Psoas muscle (tissue), 8 donors: ENCODE results near the gene DFFA. TPM values are rescaled to one million over a fixed set of nuclear protein-coding genes. Genes with fewer than 3 reads are reported as not detected.
A peak's percentile ranks its signal among the peaks of the same experiment; 100 is the strongest.
"Not testable (repeated sequence)": the region's sequence is repeated elsewhere in the genome, so short reads cannot be mapped to it uniquely, and the experiment has no call there.

ENCODE experiments used
- ATAC-seq, 4 donors: fragments of 200-7000 bp; cut with Tn5 transposase; one replicate each; pipeline ENCODE4 v1.9.1; 2020; ENCODE audit warnings: moderate library complexity in 3 of 4, mild to moderate bottlenecking in 2 of 4
- DNase-seq, 2 donors: peaks; one replicate each; pipeline ENCODE4 v3.0.0-alpha.2; 2020
- H3K27ac ChIP-seq: fragments of 200-600 bp; one replicate; pipeline ENCODE4 v1.8.0; 2022
- H3K27me3 ChIP-seq, 3 donors: fragments of 200-600 bp in 1 of 3; one replicate each; pipeline versions ENCODE4 v1.6.1 to v1.8.0; 2013 to 2022; ENCODE audit warnings: low read length in 2 of 3, mild to moderate bottlenecking in 2 of 3, moderate library complexity in 1 of 3; ENCODE audit not compliant: insufficient read depth in 3 of 3
- H3K36me3 ChIP-seq, 2 donors: fragments of 200-600 bp in 1 of 2; one replicate each; pipeline versions ENCODE4 v1.6.1 to v1.8.0; 2013 to 2022; ENCODE audit warnings: low read depth in 1 of 2, mild to moderate bottlenecking in 1 of 2, moderate library complexity in 1 of 2; ENCODE audit not compliant: insufficient read depth in 1 of 2
- H3K4me1 ChIP-seq: fragments of 200-600 bp; one replicate; pipeline ENCODE4 v1.8.0; 2022
- H3K4me3 ChIP-seq: fragments of 200-600 bp; one replicate; pipeline ENCODE4 v1.8.0; 2022; ENCODE audit warnings: mild to moderate bottlenecking
- H3K9me3 ChIP-seq: fragments of 200-600 bp; one replicate; pipeline ENCODE4 v1.8.0; 2022
- CTCF ChIP-seq: fragments of 200-600 bp; IDR thresholded peaks from one replicate; pipeline ENCODE4 v1.8.0; 2022; ENCODE audit warnings: antibody characterized with exemption
- WGBS, 3 donors: extraction: QIAGEN DNeasy Blood & Tissue Kit; methylation state at CpG; one replicate each; pipeline versions ENCODE4 v1.1.6 to v1.1.7; 2013; 5-methylcytosine and 5-hydroxymethylcytosine counted together
- intact Hi-C, 2 donors: fragments of 100-400 bp; cut with DNase I; formaldehyde crosslinking; loops; one replicate each; pipeline versions ENCODE4 v1.11.0 to v1.14.2; 2022
- polyA plus RNA-seq, 3 donors: library from polyadenylated mRNA; stranded (reverse); fragments of 200-250 nt; gene quantifications; one replicate each; pipeline ENCODE4 v1.2.3, GENCODE V29; 2013
- total RNA-seq, 4 donors: library from RNA; stranded (reverse); fragmentation: NEBNext Ultra II Directional in 2 of 4; extraction: Animal tissue kit (Norgen Biotek cat#: 25700) in 2 of 4; gene quantifications; one replicate each; pipeline versions ENCODE4 v1.2.1 to v1.2.4, GENCODE V29; 2021 to 2023
- donor health status: healthy with polysubstance abuse.
- donor health status: DM: no; HTN: no; CAD: no; lungs with moderate emphysema.
- donor health status: Bipolar disorder and iron deficiency.
- donor health status: healthy.
- donor health status: DM: yes; HTN: yes; CAD: no.
- donor health status: DM: no; HTN: no; CAD: no.
- donor health status: DM: no; HTN: no; CAD: no.
- donor health status: DM: yes; HTN: yes; CAD: no.

Gene DFFA
- total and polyA plus RNA-seq, 7 donors, result 11.5 to 26.8 (median 20.9) TPM

DNA sequence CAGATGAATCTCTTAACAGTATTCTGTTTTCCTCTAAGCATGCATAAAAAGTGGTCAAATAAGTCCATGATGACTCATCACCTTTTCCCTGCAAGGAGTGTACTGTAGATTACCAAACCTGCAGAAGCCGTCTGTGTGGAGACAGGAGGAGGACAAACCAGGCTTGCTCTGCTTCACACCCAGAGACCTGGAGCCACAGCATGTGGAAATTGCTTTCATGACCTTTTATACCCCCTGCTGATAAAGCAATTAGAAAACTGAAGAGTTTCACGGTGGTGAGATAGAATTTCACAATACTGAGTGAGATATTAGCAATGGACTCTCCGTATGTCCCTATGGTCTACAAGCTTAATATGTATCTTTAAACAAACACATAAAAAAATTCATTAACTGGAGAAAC, 13.1 kb downstream of the DFFA start:
- Histone ChIP-seq H3K4me1 (no peaks in the 10 kb centered on the region), H3K4me3 (no peak overlapping the region), H3K27ac (no peak overlapping the region), H3K27me3 (no peaks in the 10 kb centered on the region), H3K36me3 (peaks cover 8 to 58% of the 10 kb centered on the region in 2 donors), H3K9me3 (no peaks in the 10 kb centered on the region)
- no peak for ATAC-seq
- DNase-seq, result no peak
- intact Hi-C loops, result no loop called here
- WGBS, 3 donors, result 64 to 72% (median 72%) methylated on average over 3 of the region's 3 CpGs
- TF ChIP-seq CTCF, result no peak

GRCh38 chr1:10457875-10458274, 14.5 kb downstream of the DFFA start:
- no peak for DNase-seq
- no peak overlapping the region for H3K4me3 ChIP-seq
- WGBS, 3 donors, result 59 to 67% (median 61%) methylated on average over 9 of the region's 9 CpGs

DNA sequence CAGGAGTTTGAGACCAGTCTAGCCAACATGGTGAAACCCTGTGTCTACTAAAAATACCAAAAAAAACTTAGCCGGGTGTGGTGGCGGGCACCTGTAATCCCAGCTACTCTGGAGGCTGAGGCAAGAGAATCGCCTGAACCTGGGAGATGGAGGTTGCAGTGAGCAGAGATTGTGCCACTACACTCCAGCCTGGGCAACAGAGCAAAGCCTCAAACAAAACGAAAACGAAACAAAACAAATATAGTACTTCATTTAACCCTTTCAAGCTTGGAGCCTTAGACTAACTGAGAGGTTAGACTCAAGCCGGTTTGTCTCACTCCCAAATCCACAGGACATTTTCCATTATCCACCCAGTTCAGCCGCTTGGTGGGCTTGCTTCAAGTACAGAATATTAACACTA, 14.9 kb downstream of the DFFA start:
- peaks cover 6 to 41% of the 10 kb centered on the region in 2 donors for H3K36me3 ChIP-seq
- WGBS, 3 donors, result 64 to 69% (median 65%) methylated on average over 7 of the region's 7 CpGs
- H3K4me3 ChIP-seq, H3K27me3 ChIP-seq, H3K9me3 ChIP-seq, DNase-seq, intact Hi-C loops, ATAC-seq, H3K4me1 ChIP-seq, H3K27ac ChIP-seq: not testable (repeated sequence)

More at GRCh38 chr1:10457875-10458274, 14.5 kb downstream of the DFFA start:
- no peak overlapping the region for H3K27ac ChIP-seq
- no peak for ATAC-seq
- no peak for TF ChIP-seq CTCF
- no peaks in the 10 kb centered on the region for H3K27me3 ChIP-seq
- intact Hi-C loops, result no loop called here
- H3K9me3 ChIP-seq, result no peaks in the 10 kb centered on the region
- no peaks in the 10 kb centered on the region for H3K4me1 ChIP-seq
- H3K36me3 ChIP-seq, result peaks cover 8 to 45% of the 10 kb centered on the region in 2 donors

GRCh38 chr1:10456661-10457060, 15.7 kb downstream of the DFFA start:
- Histone ChIP-seq H3K9me3 (no peaks in the 10 kb centered on the region), H3K27me3 (no peaks in the 10 kb centered on the region), H3K36me3 (peaks cover 4 to 33% of the 10 kb centered on the region in 2 donors), H3K27ac (no peak overlapping the region), H3K4me3 (no peak overlapping the region), H3K4me1 (no peaks in the 10 kb centered on the region)
- ATAC-seq (peak in 2 of 4 donors; percentile 27 to 32), DNase-seq (no peak)
- intact Hi-C loops, result no loop called here
- 62 to 70% (median 64%) methylated on average over 7 of the region's 7 CpGs for WGBS, 3 donors
- no peak for TF ChIP-seq CTCF

DNA sequence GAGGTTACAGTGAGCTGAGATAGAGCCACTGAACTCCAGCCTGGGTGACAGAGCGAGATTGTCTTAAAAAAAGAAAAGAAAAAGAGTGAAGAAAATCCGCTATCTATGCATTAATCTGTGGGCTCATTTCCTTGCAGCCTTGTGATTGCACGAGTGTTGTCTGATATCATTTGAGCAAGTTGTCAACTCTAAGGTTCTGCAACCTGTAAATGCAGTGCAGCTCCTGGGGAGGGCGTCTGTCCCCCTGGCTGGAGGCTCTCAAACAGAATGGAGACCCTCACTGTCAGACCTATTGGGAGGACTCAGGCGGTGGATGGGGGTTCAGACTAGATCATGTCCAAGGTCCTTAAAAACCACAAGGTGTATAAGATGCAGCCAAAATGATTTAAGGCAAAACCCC, 16.3 kb downstream of the DFFA start:
- Histone ChIP-seq H3K4me1 (peaks cover 4% of the 10 kb centered on the region), H3K4me3 (no peak overlapping the region), H3K27ac (no peak overlapping the region), H3K27me3 (no peaks in the 10 kb centered on the region), H3K36me3 (peaks cover under 1 to 27% of the 10 kb centered on the region in 2 donors), H3K9me3 (no peaks in the 10 kb centered on the region)
- DNase-seq, result no peak
- no peak for ATAC-seq
- no peak for TF ChIP-seq CTCF
- WGBS, 3 donors, result 85 to 98% (median 87%) methylated on average over 5 of the region's 5 CpGs
- intact Hi-C loops, result no loop called here
